ENCODE results near the gene TMED7.
"Not testable (repeated sequence)": the region's sequence is repeated elsewhere in the genome, so short reads cannot be mapped to it uniquely, and the experiment has no call there.

The TMED7 gene

GRCh38 chr5:115625579-115626444 is at the start of gene TMED7:
Gene TMED7 (minus strand): TSS chr5:115626036. CDS start chr5:115625792, 244 bp downstream.
- DNase-seq (ENCODE audit: low read depth), result peak; percentile 99

- DNase-seq (ENCODE audit: low read depth), result not testable (repeated sequence)
Observed at GRCh38 chr5:115674782-115675181, 48.9 kb upstream of the TMED7 start.

- DNase-seq (ENCODE audit: low read depth), result no peak
Observed at GRCh38 chr5:115673596-115673995, 47.8 kb upstream of the TMED7 start.

DNA sequence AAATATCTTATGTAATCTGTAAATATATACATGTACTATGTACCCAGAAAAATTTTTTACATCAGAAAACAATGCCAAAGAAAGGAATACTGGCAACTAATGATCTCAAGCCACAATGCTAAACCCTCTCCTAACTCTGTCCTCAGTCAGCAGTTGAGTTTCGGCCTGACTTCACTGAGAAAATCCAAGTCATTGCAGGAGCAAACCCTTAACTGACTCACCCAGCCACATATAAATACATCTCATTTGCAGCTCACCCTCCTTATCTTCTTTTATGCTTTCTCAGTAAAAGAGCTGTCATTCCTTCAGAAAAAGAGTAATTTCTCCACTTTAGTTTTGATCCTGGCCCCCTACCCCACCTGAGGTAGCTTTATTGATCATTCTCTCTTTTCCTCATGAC is 46.1 kb upstream of the TMED7 start:
- no peak for DNase-seq (ENCODE audit: low read depth)

GRCh38 chr5:115666023-115666422 is 40.2 kb upstream of the TMED7 start:
- no peak for DNase-seq (ENCODE audit: low read depth)

DNA sequence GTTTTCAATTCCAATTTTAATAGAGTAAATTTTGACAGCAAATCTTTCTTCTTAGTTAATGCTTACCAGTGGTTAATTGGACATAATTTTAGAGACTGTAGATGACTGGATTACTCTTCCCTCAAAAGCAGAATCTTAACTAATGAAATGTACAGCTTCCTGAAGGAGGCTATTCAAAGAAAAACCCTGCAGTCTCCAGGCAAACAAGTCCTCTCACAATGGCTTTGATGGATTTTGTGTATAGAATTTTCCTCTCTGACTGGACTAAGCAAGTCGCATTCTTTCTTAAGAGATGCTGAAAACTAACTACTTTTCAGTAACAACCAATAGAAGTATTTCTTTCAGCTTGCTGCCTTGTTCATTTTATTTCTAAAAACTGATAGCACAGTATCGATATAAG is 35.7 kb upstream of the TMED7 start:
- no peak for DNase-seq (ENCODE audit: low read depth)

GRCh38 chr5:115661101-115661500 is 35.3 kb upstream of the TMED7 start:
- no peak for DNase-seq (ENCODE audit: low read depth)

DNA sequence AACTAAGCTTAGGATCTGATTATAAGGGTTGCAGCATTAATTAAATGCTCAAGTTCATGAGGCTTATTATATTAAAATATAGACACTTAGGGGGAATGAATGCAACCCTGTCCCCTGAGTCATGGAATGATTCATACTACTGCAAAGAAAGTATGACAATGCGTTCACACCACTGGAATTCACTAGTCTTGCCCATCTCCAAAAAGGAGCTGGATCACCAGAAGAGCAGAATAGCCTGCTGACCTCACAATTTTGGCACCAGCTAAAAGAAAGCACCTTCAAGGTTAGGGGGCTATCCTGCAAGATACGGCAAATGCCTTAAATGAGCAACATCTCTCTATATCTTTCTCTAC is 32.0 kb upstream of the TMED7 start:
- DNase-seq (ENCODE audit: low read depth), result no peak

GRCh38 chr5:115657125-115657880 is 31.5 kb upstream of the TMED7 start:
- DNase-seq (ENCODE audit: low read depth), result no peak

- DNase-seq (ENCODE audit: low read depth), result no peak
Observed at GRCh38 chr5:115656404-115656803, 30.6 kb upstream of the TMED7 start.

- DNase-seq (ENCODE audit: low read depth), result no peak
Observed at GRCh38 chr5:115655994-115656393, 30.2 kb upstream of the TMED7 start.

GRCh38 chr5:115649541-115649940 is 23.7 kb upstream of the TMED7 start:
- no peak for DNase-seq (ENCODE audit: low read depth)

- DNase-seq (ENCODE audit: low read depth), result no peak
Observed at GRCh38 chr5:115648056-115648455, 22.2 kb upstream of the TMED7 start.

DNA sequence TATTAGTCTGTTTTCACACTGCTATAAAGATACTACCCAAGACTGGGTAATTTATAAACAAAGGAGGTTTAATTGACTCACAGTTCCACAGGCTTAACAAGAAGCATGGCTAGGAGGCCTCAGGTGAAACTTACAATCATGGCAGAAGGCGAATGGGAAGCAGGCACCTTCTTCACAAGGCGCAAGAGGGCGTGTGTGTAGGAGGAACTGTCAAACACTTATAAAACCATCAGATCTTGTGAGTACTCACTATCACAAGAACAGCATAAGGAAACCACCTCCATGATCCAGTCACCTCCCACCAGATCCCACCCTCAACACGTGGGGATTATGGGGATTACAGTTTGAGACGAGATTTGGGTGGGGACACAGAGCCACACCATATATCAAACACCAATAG is 19.6 kb upstream of the TMED7 start:
- not testable (repeated sequence) for DNase-seq (ENCODE audit: low read depth)

DNA sequence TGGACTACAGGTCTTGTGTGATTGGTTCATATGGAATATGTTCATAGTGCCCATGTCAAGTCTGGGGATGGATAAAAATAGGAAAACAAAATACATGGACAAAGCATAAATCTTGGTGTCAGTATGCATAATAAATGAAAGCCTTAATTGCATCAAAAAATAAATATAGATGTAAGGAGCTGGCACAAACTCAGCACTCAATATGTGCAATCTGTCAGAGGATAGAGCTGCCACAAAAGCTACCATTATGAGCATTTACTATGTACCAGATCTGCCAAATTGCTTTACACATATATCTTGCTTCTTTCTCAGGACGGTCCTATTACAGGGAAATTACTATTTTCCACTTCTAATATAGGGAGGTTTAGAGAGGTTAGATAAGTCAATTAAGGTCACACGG is 18.2 kb upstream of the TMED7 start:
- no peak for DNase-seq (ENCODE audit: low read depth)

DNA sequence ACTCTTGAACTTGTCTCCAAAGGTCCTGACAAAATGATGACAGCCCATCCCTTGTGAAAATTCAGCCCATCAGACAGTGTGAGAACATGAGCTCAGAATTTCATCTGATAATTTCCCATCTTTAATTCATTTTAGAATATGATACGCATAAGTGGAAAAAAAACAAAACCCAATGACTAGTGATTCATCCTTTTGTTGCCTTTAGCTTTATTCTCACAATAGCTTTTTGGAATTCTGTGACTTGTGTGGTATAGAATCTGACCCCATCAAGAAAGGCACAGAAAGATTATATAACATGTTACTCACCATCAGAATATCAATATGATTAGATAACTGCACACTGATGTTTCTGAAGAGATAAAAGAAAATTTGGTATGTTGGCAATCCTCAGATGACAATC is 16.1 kb upstream of the TMED7 start:
- no peak for DNase-seq (ENCODE audit: low read depth)

DNA sequence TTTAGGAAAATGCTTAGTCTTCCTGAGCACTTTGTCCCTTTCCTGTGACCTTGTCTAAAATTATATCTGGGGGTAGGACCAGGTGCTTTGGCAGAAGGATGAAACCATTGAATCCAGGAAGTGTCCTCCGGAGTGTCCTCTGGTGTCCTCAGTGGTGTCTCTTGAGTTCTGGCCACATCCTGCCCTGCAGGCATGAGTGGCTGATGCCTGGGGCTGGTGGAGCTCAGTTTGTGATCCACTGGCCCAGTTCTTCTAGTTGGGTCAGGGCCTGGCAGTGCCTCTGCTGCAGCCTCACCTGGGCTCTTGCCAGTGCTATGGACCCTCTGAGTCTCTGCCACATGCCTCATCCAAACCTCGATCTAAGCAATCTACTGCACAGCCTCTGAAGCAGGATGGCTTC is 14.4 kb upstream of the TMED7 start:
- no peak for DNase-seq (ENCODE audit: low read depth)

DNA sequence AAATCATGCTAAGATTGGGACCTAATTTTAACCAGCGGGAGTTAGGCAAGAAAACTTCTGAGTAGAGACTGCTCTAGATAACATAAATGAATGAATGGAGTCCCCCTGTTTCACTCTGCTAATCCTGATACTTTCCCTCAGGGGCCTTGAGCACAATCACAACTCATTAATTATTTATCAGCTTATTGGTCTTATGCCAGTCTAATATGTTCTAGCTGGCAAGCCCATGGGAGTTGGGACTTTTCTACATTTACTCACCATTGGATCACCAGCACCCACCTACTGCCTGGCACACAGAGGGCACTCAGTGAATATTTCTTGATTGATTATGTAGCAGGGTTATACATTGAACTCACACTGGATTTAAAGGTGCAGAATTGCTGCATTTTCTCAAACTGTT is 13.5 kb upstream of the TMED7 start:
- no peak for DNase-seq (ENCODE audit: low read depth)

DNA sequence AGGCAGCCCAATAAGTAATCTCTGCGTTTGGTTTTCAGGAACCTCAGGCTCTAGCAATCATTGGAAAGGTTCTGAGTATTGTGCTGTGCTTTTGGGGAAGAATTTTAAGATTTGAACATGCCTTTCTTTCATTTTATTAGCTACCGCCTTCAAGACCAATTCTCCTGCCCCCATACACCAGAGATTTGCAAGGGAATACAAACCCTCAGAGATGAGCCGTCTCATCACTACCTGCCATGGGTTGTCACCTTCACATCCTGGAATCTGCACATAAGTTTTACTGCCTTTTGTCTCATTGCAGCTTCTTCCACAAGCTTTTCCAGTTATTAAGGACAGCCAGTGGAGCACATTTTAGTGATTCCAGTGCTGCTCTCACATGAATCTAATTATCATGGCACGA is 11.7 kb upstream of the TMED7 start:
- no peak for DNase-seq (ENCODE audit: low read depth)

GRCh38 chr5:115636008-115636407 is 10.2 kb upstream of the TMED7 start:
- DNase-seq (ENCODE audit: low read depth), result no peak

DNA sequence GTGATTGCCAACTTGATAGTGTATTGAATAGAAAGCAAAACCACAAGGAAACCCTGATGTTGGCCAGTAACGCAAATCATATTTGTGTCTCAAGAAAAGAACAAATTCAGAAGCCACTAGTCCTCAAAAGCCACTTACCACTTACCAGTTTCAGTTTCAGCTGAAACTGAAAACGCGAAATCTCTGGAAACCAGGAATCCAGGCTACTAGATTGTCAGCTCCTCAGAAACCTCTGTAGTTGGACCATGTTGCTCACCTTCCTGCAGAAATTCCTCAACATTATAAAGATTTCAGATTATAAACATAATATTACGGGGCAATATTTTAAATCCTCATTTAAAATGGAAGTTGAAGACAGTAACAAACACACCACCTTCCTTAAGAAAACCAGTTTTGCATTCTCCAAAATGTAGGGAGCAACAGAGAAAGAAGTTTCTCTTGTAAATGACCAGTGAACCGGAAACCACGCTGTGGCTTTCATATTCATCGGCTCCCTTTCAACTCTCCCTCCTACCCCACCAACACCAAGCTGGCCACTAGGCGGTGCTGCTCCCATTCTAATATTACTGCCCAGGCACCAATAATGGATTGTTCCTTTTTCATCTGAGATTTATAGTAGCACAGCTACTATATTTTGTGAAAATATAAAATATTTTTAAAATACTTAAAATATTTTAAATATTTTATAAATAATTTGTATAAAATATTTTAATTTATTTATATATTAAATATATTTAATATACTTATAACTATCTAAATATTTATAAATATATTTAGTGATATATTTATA is 8.7 kb upstream of the TMED7 start:
- peak; percentile 55 for DNase-seq (ENCODE audit: low read depth)

GRCh38 chr5:115629903-115630302 is 4.1 kb upstream of the TMED7 start:
- DNase-seq (ENCODE audit: low read depth), result no peak

Measured in T-helper 22 cell (primary cell).